HG03575 (cell line): ENCODE measurements around the gene UGT1A8.

Experiments
- ATAC-seq: cut with Tn5 transposase; IDR thresholded peaks from one replicate; pipeline ENCODE4 v1.9.1; 2021; ENCODE audit not compliant: unreplicated experiment, insufficient number of reproducible peaks, low FRiP score; ENCODE audit errors: extremely low read depth

The UGT1A8 gene

DNA sequence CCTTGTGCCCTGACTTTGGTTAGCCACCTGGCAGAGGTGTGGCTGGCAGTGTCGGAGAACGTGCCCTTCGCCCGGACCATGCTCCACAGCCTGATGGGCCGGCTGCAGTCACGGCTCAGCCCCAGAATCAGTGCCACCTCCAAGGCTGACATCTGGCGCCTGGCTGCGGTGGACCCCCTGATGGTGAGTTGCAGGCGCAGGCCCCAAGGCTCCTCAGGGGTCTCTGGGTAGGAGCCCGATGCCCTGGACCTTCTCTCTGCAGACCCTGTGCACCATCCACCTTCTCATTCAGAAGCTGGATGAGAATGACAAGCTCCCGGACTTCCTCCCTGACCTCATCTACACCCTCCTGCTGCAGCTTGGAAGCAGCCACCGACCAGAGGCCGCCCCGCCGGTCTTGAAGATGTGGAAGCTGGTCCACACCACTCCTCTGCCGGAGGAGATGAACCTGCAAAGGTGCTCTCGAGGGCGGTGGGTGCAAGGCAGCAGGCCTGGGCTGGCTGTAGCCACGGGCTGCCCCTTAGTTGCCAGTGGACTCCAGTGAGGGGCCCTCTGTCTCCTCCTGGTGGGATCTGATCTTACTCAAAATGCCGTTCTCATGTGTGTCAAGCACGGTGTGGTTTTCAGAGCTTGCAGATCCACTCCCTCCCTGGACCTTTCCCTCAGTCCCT is 204.8 kb downstream of the UGT1A8 start:
- ATAC-seq, result no peak
